ENCODE data around the gene C17orf78. TPM values are rescaled to one million over a fixed set of nuclear protein-coding genes. Genes with fewer than 3 reads are reported as not detected.

Gene C17orf78
- total and polyA plus RNA-seq, 2 of the 13 experiments (the other 11 are each of a cell fraction or from before 2014, with no cell fraction given), result not detected

GRCh38 chr17:37358830-37359681 lies 16.7 kb upstream of the C17orf78 start (continued):
- no peak for TF ChIP-seq PLSCR1 (CRISPR knock-in tag; IDR thresholded peaks at IDR 0.05; ENCODE audit: borderline replicate concordance)
- TF ChIP-seq, protein P1, sequence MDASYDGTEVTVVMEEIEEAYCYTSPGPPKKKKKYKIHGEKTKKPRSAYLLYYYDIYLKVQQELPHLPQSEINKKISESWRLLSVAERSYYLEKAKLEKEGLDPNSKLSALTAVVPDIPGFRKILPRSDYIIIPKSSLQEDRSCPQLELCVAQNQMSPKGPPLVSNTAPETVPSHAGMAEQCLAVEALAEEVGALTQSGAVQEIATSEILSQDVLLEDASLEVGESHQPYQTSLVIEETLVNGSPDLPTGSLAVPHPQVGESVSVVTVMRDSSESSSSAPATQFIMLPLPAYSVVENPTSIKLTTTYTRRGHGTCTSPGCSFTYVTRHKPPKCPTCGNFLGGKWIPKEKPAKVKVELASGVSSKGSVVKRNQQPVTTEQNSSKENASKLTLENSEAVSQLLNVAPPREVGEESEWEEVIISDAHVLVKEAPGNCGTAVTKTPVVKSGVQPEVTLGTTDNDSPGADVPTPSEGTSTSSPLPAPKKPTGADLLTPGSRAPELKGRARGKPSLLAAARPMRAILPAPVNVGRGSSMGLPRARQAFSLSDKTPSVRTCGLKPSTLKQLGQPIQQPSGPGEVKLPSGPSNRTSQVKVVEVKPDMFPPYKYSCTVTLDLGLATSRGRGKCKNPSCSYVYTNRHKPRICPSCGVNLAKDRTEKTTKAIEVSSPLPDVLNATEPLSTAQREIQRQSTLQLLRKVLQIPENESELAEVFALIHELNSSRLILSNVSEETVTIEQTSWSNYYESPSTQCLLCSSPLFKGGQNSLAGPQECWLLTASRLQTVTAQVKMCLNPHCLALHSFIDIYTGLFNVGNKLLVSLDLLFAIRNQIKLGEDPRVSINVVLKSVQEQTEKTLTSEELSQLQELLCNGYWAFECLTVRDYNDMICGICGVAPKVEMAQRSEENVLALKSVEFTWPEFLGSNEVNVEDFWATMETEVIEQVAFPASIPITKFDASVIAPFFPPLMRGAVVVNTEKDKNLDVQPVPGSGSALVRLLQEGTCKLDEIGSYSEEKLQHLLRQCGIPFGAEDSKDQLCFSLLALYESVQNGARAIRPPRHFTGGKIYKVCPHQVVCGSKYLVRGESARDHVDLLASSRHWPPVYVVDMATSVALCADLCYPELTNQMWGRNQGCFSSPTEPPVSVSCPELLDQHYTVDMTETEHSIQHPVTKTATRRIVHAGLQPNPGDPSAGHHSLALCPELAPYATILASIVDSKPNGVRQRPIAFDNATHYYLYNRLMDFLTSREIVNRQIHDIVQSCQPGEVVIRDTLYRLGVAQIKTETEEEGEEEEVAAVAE (CRISPR knock-in tag; IDR thresholded peaks at IDR 0.05; ENCODE audit: borderline replicate concordance), result no peak; the same call in 1 of the 2 replicates
- peak; percentile 33; the same call in 1 of the 2 replicates for TF ChIP-seq CBFB (CRISPR knock-in tag; IDR thresholded peaks at IDR 0.05)
- no peak for TF ChIP-seq ZC3H4 (CRISPR knock-in tag; IDR thresholded peaks at IDR 0.05; ENCODE audit: borderline replicate concordance)
- peak; percentile 30 for TF ChIP-seq ZNF605 (CRISPR knock-in tag; IDR thresholded peaks at IDR 0.05)
- TF ChIP-seq ZNF550 (CRISPR knock-in tag; IDR thresholded peaks at IDR 0.05; ENCODE audit: borderline replicate concordance), result no peak
- no peak for TF ChIP-seq RBAK (CRISPR knock-in tag; IDR thresholded peaks at IDR 0.05)
- TF ChIP-seq, protein P2, sequence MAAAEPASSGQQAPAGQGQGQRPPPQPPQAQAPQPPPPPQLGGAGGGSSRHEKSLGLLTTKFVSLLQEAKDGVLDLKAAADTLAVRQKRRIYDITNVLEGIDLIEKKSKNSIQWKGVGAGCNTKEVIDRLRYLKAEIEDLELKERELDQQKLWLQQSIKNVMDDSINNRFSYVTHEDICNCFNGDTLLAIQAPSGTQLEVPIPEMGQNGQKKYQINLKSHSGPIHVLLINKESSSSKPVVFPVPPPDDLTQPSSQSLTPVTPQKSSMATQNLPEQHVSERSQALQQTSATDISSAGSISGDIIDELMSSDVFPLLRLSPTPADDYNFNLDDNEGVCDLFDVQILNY (CRISPR knock-in tag; conservative IDR thresholded peaks at IDR 0.05), result no peak
- no peak for TF ChIP-seq NFIB (CRISPR knock-in tag; IDR thresholded peaks at IDR 0.05; ENCODE audit: borderline replicate concordance)
- 0 out of 2 replicates have a peak, but pooled peaks have one; percentile 18 for TF ChIP-seq ZNF430 (CRISPR knock-in tag; IDR thresholded peaks at IDR 0.05)
- no peak; the same call in 1 of the 2 replicates for TF ChIP-seq FOXC1 (CRISPR knock-in tag; IDR thresholded peaks at IDR 0.05; ENCODE audit: borderline replicate concordance)
- no peak for TF ChIP-seq NFE2 (CRISPR knock-in tag; IDR thresholded peaks at IDR 0.05)
- TF ChIP-seq KDM5A (IDR thresholded peaks at IDR 0.05; ENCODE audit: borderline replicate concordance, low read length), result no peak
- TF ChIP-seq, protein P3, sequence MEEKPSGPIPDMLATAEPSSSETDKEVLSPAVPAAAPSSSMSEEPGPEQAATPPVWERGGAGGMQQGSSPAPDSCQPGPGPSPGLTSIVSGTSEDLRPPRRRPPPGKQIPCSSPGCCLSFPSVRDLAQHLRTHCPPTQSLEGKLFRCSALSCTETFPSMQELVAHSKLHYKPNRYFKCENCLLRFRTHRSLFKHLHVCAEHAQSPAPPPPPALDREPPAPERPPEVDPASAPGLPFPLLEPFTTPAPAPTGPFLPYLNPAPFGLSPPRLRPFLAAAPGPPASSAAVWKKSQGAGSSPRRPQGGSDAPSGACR (CRISPR knock-in tag; IDR thresholded peaks at IDR 0.05), result no peak
- no peak for TF ChIP-seq ZNF652 (CRISPR knock-in tag; IDR thresholded peaks at IDR 0.05; ENCODE audit: borderline replicate concordance, low read depth)
- 0 out of 2 replicates have a peak, but pooled peaks have one; percentile 22 for TF ChIP-seq SATB2 (CRISPR knock-in tag; IDR thresholded peaks at IDR 0.05)
- TF ChIP-seq SP1 (IDR thresholded peaks at IDR 0.05), result no peak
- TF ChIP-seq SP1 (CRISPR knock-in tag; IDR thresholded peaks at IDR 0.05), result peak; percentile 38; the same call in 1 of the 2 replicates
- peak; percentile 11 for TF ChIP-seq HNRNPK (IDR thresholded peaks at IDR 0.05; ENCODE audit: low read depth, low read length, poor library complexity, severe bottlenecking)
- no peak for TF ChIP-seq ZNF780A (CRISPR knock-in tag; IDR thresholded peaks at IDR 0.05)
- TF ChIP-seq MTA1 (CRISPR knock-in tag; IDR thresholded peaks at IDR 0.05; ENCODE audit: borderline replicate concordance), result no peak
- TF ChIP-seq FOXM1 (CRISPR knock-in tag; IDR thresholded peaks at IDR 0.05), result no peak
- no peak for TF ChIP-seq NR3C1 (CRISPR knock-in tag; IDR thresholded peaks at IDR 0.05)
- TF ChIP-seq NR2F6 (IDR thresholded peaks at IDR 0.05), result no peak; the same call in 1 of the 2 replicates
- TF ChIP-seq NR2F6 (CRISPR knock-in tag; IDR thresholded peaks at IDR 0.05), result peak; percentile 62
